ENCODE results near the gene TSBP1.
A peak's percentile ranks its signal among the peaks of the same experiment; 100 is the strongest.

DNA sequence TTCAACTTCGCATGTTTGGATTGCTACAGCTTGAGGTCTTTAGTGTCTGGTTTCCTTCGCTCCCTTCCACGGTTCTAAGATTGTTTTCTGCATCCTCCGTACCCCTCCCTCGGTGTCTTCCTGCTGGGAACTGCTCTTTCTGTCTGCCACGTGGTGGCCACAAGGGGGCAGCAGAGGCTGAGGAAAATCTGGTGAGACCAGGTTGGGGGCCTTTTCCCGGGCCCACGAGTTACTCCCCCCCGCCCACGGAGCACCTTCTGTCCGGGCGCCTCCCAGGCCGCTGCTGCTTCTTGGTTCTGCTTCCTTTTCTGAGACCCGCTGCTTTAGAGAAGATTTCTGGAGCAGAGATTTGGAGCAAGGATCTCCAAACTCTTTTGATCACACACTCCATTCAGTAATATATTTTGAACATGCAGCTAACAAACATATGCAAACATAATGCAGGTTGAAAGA lies 126.7 kb downstream of the TSBP1 start:
- TF ChIP-seq, protein P1, sequence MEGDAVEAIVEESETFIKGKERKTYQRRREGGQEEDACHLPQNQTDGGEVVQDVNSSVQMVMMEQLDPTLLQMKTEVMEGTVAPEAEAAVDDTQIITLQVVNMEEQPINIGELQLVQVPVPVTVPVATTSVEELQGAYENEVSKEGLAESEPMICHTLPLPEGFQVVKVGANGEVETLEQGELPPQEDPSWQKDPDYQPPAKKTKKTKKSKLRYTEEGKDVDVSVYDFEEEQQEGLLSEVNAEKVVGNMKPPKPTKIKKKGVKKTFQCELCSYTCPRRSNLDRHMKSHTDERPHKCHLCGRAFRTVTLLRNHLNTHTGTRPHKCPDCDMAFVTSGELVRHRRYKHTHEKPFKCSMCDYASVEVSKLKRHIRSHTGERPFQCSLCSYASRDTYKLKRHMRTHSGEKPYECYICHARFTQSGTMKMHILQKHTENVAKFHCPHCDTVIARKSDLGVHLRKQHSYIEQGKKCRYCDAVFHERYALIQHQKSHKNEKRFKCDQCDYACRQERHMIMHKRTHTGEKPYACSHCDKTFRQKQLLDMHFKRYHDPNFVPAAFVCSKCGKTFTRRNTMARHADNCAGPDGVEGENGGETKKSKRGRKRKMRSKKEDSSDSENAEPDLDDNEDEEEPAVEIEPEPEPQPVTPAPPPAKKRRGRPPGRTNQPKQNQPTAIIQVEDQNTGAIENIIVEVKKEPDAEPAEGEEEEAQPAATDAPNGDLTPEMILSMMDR (IDR thresholded peaks at IDR 0.05), result peak; percentile 87 to 93
- TF ChIP-seq POLR2AphosphoS5 (IDR thresholded peaks at IDR 0.05) (peak in 2 of 3 donors; percentile 28 to 38), EP300 (IDR thresholded peaks at IDR 0.05) (no peak)

All from suprapubic skin (tissue), 4 donors.